IMR-90 (cell line): ENCODE results near the gene IKZF3. TPM values are rescaled to one million over a fixed set of nuclear protein-coding genes. Genes with fewer than 3 reads are reported as not detected.

Source experiments
- ATAC-seq: fragments of 200-7000 bp; cut with Tn5 transposase; 2 replicates; pipeline ENCODE4 v1.9.1; 2020; ENCODE audit warnings: low read depth, mild to moderate bottlenecking, moderate library complexity
- BruUV-seq: library from RNA; stranded (reverse); fragments of 400-500 nt; replicated peaks from 2 replicates; lab custom pipeline; 2021; lab: Mats Ljungman, UMichigan
- CTCF ChIA-PET: fragments of 300-600 bp; formaldehyde crosslinking; extraction: SDS; loops from one replicate; lab custom pipeline; 2021; ENCODE audit warnings: antibody characterized with exemption; lab: Yijun Ruan, JAX
- POLR2A ChIA-PET: fragments of 300-600 bp; sonication (Branson Sonifier 250); formaldehyde crosslinking; loops from one replicate; lab custom pipeline; 2022; ENCODE audit warnings: antibody characterized with exemption; ENCODE audit not compliant: unreplicated experiment; lab: Charles Lee
- DNase-seq: peaks from one replicate; pipeline ENCODE4 v3.0.0; 2013
- H2AFZ ChIP-seq: replicated peaks from 2 replicates; pipeline ENCODE3; 2013; ENCODE audit warnings: low read length, mild to moderate bottlenecking; ENCODE audit not compliant: poor library complexity
- H2AK5ac ChIP-seq: 2 replicates; pipeline ENCODE4 v1.6.1; 2013; ENCODE audit warnings: low read depth, low read length, inconsistent platforms
- H2AK9ac ChIP-seq: replicated peaks from 2 replicates; pipeline ENCODE3; 2013; ENCODE audit warnings: mild to moderate bottlenecking, low read depth, low read length, moderate library complexity; ENCODE audit not compliant: poor library complexity
- H2BK120ac ChIP-seq: 2 replicates; pipeline ENCODE4 v1.6.1; 2013; ENCODE audit warnings: low read depth, low read length, inconsistent platforms
- H2BK15ac ChIP-seq: 3 replicates; pipeline ENCODE4 v1.6.1; 2013; ENCODE audit warnings: low read depth, low read length, inconsistent platforms
- H2BK20ac ChIP-seq: 2 replicates; pipeline ENCODE4 v1.6.1; 2013; ENCODE audit warnings: low read depth, mild to moderate bottlenecking, inconsistent platforms, low read length, moderate library complexity
- H2BK5ac ChIP-seq: 2 replicates; pipeline ENCODE4 v1.6.1; 2013; ENCODE audit warnings: mild to moderate bottlenecking, low read depth, low read length, inconsistent platforms; ENCODE audit not compliant: poor library complexity, severe bottlenecking
- H3K14ac ChIP-seq: replicated peaks from 2 replicates; pipeline ENCODE4 v1.6.1; 2013; ENCODE audit warnings: low read depth, low read length, inconsistent platforms
- H3K18ac ChIP-seq: 2 replicates; pipeline ENCODE4 v1.6.1; 2013; ENCODE audit warnings: low read depth, low read length, control low read depth
- H3K23ac ChIP-seq: 2 replicates; pipeline ENCODE4 v1.6.1; 2013; ENCODE audit warnings: low read depth, low read length, inconsistent platforms
- H3K27ac ChIP-seq: 2 replicates; pipeline ENCODE4 v1.5.1; 2013; ENCODE audit warnings: mild to moderate bottlenecking, control low read depth, low read length; ENCODE audit not compliant: insufficient read depth
- H3K27me3 ChIP-seq: 2 replicates; pipeline ENCODE4 v1.6.1; 2013; ENCODE audit warnings: low read length; ENCODE audit not compliant: control insufficient read depth, insufficient read depth
- H3K36me3 ChIP-seq: 2 replicates; pipeline ENCODE4 v1.6.1; 2013; ENCODE audit warnings: low read length, mixed read lengths; ENCODE audit not compliant: control insufficient read depth, insufficient read depth
- H3K4ac ChIP-seq: 2 replicates; pipeline ENCODE4 v1.6.1; 2013; ENCODE audit warnings: low read depth, low read length, inconsistent platforms
- H3K4me1 ChIP-seq: 2 replicates; pipeline ENCODE4 v1.6.1; 2013; ENCODE audit warnings: low read length, mixed read lengths; ENCODE audit not compliant: control insufficient read depth, insufficient read depth
- H3K4me2 ChIP-seq: 2 replicates; pipeline ENCODE4 v1.6.1; 2013; ENCODE audit warnings: low read depth, mild to moderate bottlenecking, control low read depth, low read length, moderate library complexity
- H3K4me3 ChIP-seq: 2 replicates; pipeline ENCODE4 v1.5.1; 2013; ENCODE audit warnings: low read depth, mild to moderate bottlenecking, control low read depth, low read length, moderate library complexity; ENCODE audit not compliant: insufficient read depth
- H3K56ac ChIP-seq: 2 replicates; pipeline ENCODE4 v1.6.1; 2013; ENCODE audit warnings: low read length, inconsistent platforms; ENCODE audit not compliant: insufficient read depth; ENCODE audit errors: extremely low read depth
- H3K79me1 ChIP-seq, 2 experiments: 2 replicates each; pipeline ENCODE4 v1.6.1; 2013; ENCODE audit warnings: low read length in 2 of 2, inconsistent platforms in 1 of 2, low read depth in 1 of 2
- H3K9ac ChIP-seq: 2 replicates; pipeline ENCODE4 v1.6.1; 2013; ENCODE audit warnings: low read depth, low read length, control low read depth
- H3K9me1 ChIP-seq: 2 replicates; pipeline ENCODE4 v1.6.1; 2013; ENCODE audit warnings: low read length, inconsistent platforms; ENCODE audit not compliant: insufficient read depth
- H3K9me3 ChIP-seq: 2 replicates; pipeline ENCODE4 v1.6.1; 2013; ENCODE audit warnings: low read length; ENCODE audit not compliant: control insufficient read depth, insufficient read depth
- H4K20me1 ChIP-seq: 2 replicates; pipeline ENCODE4 v1.6.1; 2013; ENCODE audit warnings: low read length, inconsistent platforms; ENCODE audit not compliant: insufficient read depth
- H4K5ac ChIP-seq: 2 replicates; pipeline ENCODE4 v1.6.1; 2013; ENCODE audit warnings: mild to moderate bottlenecking, low read depth, low read length, control low read depth
- H4K8ac ChIP-seq, 2 experiments: 2 replicates each; pipeline ENCODE4 v1.6.1; 2013; ENCODE audit warnings: low read depth in 2 of 2, low read length in 2 of 2, control low read depth in 1 of 2, inconsistent platforms in 1 of 2
- H4K91ac ChIP-seq: 2 replicates; pipeline ENCODE4 v1.6.1; 2013; ENCODE audit warnings: low read depth, low read length, inconsistent platforms; ENCODE audit not compliant: insufficient read depth
- BHLHE40 ChIP-seq: fragments of 150-350 bp; IDR thresholded peaks from 2 replicates; pipeline ENCODE4 v1.6.1; 2016; ENCODE audit warnings: mild to moderate bottlenecking, low read depth, low read length
- CEBPB ChIP-seq: IDR thresholded peaks from 2 replicates; pipeline ENCODE4 v1.6.1; 2012; ENCODE audit warnings: low read depth, low read length, improper control_type of control experiment
- CHD1 ChIP-seq: IDR thresholded peaks from 2 replicates; pipeline ENCODE4 v1.6.1; 2012; ENCODE audit warnings: low read depth, low read length, improper control_type of control experiment
- FOS ChIP-seq: fragments of 150-350 bp; IDR thresholded peaks from 2 replicates; pipeline ENCODE4 v1.6.1; 2016; ENCODE audit warnings: low read depth, low read length
- MAFK ChIP-seq: IDR thresholded peaks from 2 replicates; pipeline ENCODE4 v1.6.1; 2012; ENCODE audit warnings: low read depth, low read length, improper control_type of control experiment
- MAZ ChIP-seq: IDR thresholded peaks from 2 replicates; pipeline ENCODE4 v1.6.1; 2012; ENCODE audit warnings: low read depth, mild to moderate bottlenecking, low read length, improper control_type of control experiment, moderate library complexity, borderline replicate concordance
- MXI1 ChIP-seq: IDR thresholded peaks from 2 replicates; pipeline ENCODE4 v1.6.1; 2012; ENCODE audit warnings: low read depth, mild to moderate bottlenecking, low read length, moderate library complexity, borderline replicate concordance
- NFE2L2 ChIP-seq: fragments of 150-350 bp; IDR thresholded peaks from 2 replicates; pipeline ENCODE4 v1.6.1; 2016; ENCODE audit warnings: low read depth, mild to moderate bottlenecking, low read length
- RAD21 ChIP-seq: IDR thresholded peaks from 2 replicates; pipeline ENCODE4 v1.6.1; 2012; ENCODE audit warnings: low read length, improper control_type of control experiment
- RCOR1 ChIP-seq: IDR thresholded peaks from 2 replicates; pipeline ENCODE4 v1.6.1; 2012; ENCODE audit warnings: mild to moderate bottlenecking, low read length, improper control_type of control experiment; ENCODE audit not compliant: insufficient replicate concordance
- RFX5 ChIP-seq: IDR thresholded peaks from 2 replicates; pipeline ENCODE4 v1.8.0; 2012; ENCODE audit warnings: low read depth, mild to moderate bottlenecking, low read length, moderate library complexity
- SMC3 ChIP-seq: fragments of 150-350 bp; IDR thresholded peaks from 2 replicates; pipeline ENCODE4 v1.6.1; 2016; ENCODE audit warnings: low read depth, mild to moderate bottlenecking, antibody characterized with exemption, low read length, moderate library complexity
- WGBS, 2 experiments: methylation state at CpG; one replicate each; pipeline versions ENCODE4 v1.1.5 to v1.1.7; 2013; ENCODE audit warnings: missing lambda C conversion rate in 2 of 2; ENCODE audit not compliant: insufficient read length in 1 of 2; ENCODE audit errors: extremely low coverage in 2 of 2; 5-methylcytosine and 5-hydroxymethylcytosine counted together
- dilution Hi-C: fragments of 300-500 bp; cut with HindIII; formaldehyde crosslinking; loops from one replicate; pipeline ENCODE4 v1.14.3; 2018; ENCODE audit warnings: low sequenced_read_pairs; ENCODE audit not compliant: unreplicated experiment
- in situ Hi-C: fragments of 300-500 bp; cut with MboI; formaldehyde crosslinking; loops from 3 replicates; pipeline ENCODE4 v1.14.3; 2019; ENCODE audit warnings: low sequenced_read_pairs, inconsistent platforms, mixed read lengths
- intact Hi-C: fragments of 100-400 bp; cut with micrococcal nuclease; formaldehyde crosslinking; loops from 2 replicates; pipeline ENCODE4 v1.10.0; 2022
- polyA plus RNA-seq, 3 experiments: library from polyadenylated mRNA; depleted of rRNA; stranded (reverse); fragments of >200 nt; gene quantifications; 2 replicates each; pipeline ENCODE4 v1.2.3, GENCODE V29; 2012; ENCODE audit warnings: low replicate concordance in 1 of 3
- total RNA-seq: library from RNA; depleted of rRNA; stranded (reverse); fragments of >200 nt; gene quantifications from 2 replicates; pipeline ENCODE4 v1.2.3, GENCODE V29; 2012
- TF ChIP-seq, protein P1 (sequence below): fragments of 150-350 bp; IDR thresholded peaks from 2 replicates; pipeline ENCODE4 v1.6.1; 2017; ENCODE audit warnings: mild to moderate bottlenecking, antibody characterized with exemption, low read length, low read depth
- TF ChIP-seq, protein P2 (sequence below): fragments of 150-350 bp; IDR thresholded peaks from 2 replicates; pipeline ENCODE4 v1.6.1; 2016; ENCODE audit warnings: low read depth, mild to moderate bottlenecking, low read length, moderate library complexity, borderline replicate concordance
- TF ChIP-seq, protein P3 (sequence below): conservative IDR thresholded peaks from 2 replicates; pipeline ENCODE4 v1.5.1; 2012; ENCODE audit warnings: mild to moderate bottlenecking, low read depth, low read length, improper control_type of control experiment

IKZF3 gene
- total and polyA plus RNA-seq, 2 of the 4 experiments (the other 2 are of a cell fraction) = not detected

- H4K20me1 ChIP-seq = no peaks in the 10 kb centered on the region
- no peak overlapping the region for H3K14ac ChIP-seq
- no peak overlapping the region for H2BK120ac ChIP-seq
- H2BK15ac ChIP-seq = no peak overlapping the region
- H4K8ac ChIP-seq = no peak overlapping the region
- no peaks in the 10 kb centered on the region for H3K9me1 ChIP-seq
- no peak overlapping the region for H3K56ac ChIP-seq
- ATAC-seq (no peak), DNase-seq (no peak)
- H2AK5ac ChIP-seq = no peak overlapping the region
- H3K9ac ChIP-seq = no peak overlapping the region
- no peak overlapping the region for H3K4me3 ChIP-seq
- ChIA-PET CTCF (no interaction called here), POLR2A (no interaction called here)
- H3K27me3 ChIP-seq = peaks cover 36% of the 10 kb centered on the region
- no peak overlapping the region for H4K5ac ChIP-seq
- no peak overlapping the region for H2BK5ac ChIP-seq
- H3K23ac ChIP-seq = no peak overlapping the region
- no peaks in the 10 kb centered on the region for H3K4me1 ChIP-seq
- BruUV-seq = no TSS peak
- in situ Hi-C loops = no loop called here
- H3K4me2 ChIP-seq = no peak overlapping the region
- H2AK9ac ChIP-seq = no peak overlapping the region
- H2BK20ac ChIP-seq = no peak overlapping the region
- H3K4ac ChIP-seq = no peak overlapping the region
- 50% methylated on average over 2 of the region's 6 CpGs; no CpG with 5 or more reads in 1 of the 2 experiments for WGBS, 2 experiments
- H3K9me3 ChIP-seq = no peaks in the 10 kb centered on the region
- H2AFZ ChIP-seq = no peak overlapping the region
- intact Hi-C loops = no loop called here
- H4K91ac ChIP-seq = no peak overlapping the region
- no peaks in the 10 kb centered on the region for H3K79me1 ChIP-seq
- H3K18ac ChIP-seq = no peak overlapping the region
- dilution Hi-C loops = no loop called here
- H3K27ac ChIP-seq = no peak overlapping the region
- no peaks in the 10 kb centered on the region for H3K36me3 ChIP-seq
- TF ChIP-seq SMC3 (no peak), RAD21 (no peak), NFE2L2 (no peak), MAFK (no peak), BHLHE40 (no peak), MAZ (no peak), MXI1 (no peak), FOS (no peak), CHD1 (no peak), CEBPB (no peak), RFX5 (no peak), RCOR1 (no peak)
- TF ChIP-seq, protein P1, sequence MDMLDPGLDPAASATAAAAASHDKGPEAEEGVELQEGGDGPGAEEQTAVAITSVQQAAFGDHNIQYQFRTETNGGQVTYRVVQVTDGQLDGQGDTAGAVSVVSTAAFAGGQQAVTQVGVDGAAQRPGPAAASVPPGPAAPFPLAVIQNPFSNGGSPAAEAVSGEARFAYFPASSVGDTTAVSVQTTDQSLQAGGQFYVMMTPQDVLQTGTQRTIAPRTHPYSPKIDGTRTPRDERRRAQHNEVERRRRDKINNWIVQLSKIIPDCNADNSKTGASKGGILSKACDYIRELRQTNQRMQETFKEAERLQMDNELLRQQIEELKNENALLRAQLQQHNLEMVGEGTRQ = no peak
- TF ChIP-seq, protein P2, sequence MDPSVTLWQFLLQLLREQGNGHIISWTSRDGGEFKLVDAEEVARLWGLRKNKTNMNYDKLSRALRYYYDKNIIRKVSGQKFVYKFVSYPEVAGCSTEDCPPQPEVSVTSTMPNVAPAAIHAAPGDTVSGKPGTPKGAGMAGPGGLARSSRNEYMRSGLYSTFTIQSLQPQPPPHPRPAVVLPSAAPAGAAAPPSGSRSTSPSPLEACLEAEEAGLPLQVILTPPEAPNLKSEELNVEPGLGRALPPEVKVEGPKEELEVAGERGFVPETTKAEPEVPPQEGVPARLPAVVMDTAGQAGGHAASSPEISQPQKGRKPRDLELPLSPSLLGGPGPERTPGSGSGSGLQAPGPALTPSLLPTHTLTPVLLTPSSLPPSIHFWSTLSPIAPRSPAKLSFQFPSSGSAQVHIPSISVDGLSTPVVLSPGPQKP = no peak
- TF ChIP-seq, protein P3, sequence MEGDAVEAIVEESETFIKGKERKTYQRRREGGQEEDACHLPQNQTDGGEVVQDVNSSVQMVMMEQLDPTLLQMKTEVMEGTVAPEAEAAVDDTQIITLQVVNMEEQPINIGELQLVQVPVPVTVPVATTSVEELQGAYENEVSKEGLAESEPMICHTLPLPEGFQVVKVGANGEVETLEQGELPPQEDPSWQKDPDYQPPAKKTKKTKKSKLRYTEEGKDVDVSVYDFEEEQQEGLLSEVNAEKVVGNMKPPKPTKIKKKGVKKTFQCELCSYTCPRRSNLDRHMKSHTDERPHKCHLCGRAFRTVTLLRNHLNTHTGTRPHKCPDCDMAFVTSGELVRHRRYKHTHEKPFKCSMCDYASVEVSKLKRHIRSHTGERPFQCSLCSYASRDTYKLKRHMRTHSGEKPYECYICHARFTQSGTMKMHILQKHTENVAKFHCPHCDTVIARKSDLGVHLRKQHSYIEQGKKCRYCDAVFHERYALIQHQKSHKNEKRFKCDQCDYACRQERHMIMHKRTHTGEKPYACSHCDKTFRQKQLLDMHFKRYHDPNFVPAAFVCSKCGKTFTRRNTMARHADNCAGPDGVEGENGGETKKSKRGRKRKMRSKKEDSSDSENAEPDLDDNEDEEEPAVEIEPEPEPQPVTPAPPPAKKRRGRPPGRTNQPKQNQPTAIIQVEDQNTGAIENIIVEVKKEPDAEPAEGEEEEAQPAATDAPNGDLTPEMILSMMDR = no peak
Observed at GRCh38 chr17:39791111-39791992, 72.8 kb downstream of the IKZF3 start.
